A549 (cell line): ENCODE data around the gene GBE1.

Experiments used
- CHD4 ChIP-seq: fragments of 200-600 bp; sonication (generic); IDR thresholded peaks from 2 replicates; pipeline ENCODE4 v1.6.1; 2016; ENCODE audit warnings: antibody characterized with exemption, mild to moderate bottlenecking, borderline replicate concordance
- MAZ ChIP-seq: fragments of 150-350 bp; IDR thresholded peaks from 2 replicates; pipeline ENCODE4 v1.6.1; 2014; ENCODE audit warnings: antibody characterized with exemption, low read depth, low read length, borderline replicate concordance
- PHF8 ChIP-seq: fragments of 200-600 bp; sonication (generic); IDR thresholded peaks from 2 replicates; pipeline ENCODE4 v1.6.1; 2016; ENCODE audit warnings: low read depth, mild to moderate bottlenecking, antibody characterized with exemption, moderate library complexity, borderline replicate concordance
- POLR2A ChIP-seq: IDR thresholded peaks from 2 replicates; pipeline ENCODE4 v1.6.1; 2012; ENCODE audit warnings: mild to moderate bottlenecking, low read length
- TF ChIP-seq, protein P1 (sequence below): IDR thresholded peaks from 2 replicates; pipeline ENCODE4 v1.6.1; 2012
- TF ChIP-seq, protein P2 (sequence below): fragments of >200 bp; sonication (Bioruptor Twin); formaldehyde crosslinking; IDR thresholded peaks from 3 replicates; pipeline ENCODE4 v1.5.1; 2016

DNA sequence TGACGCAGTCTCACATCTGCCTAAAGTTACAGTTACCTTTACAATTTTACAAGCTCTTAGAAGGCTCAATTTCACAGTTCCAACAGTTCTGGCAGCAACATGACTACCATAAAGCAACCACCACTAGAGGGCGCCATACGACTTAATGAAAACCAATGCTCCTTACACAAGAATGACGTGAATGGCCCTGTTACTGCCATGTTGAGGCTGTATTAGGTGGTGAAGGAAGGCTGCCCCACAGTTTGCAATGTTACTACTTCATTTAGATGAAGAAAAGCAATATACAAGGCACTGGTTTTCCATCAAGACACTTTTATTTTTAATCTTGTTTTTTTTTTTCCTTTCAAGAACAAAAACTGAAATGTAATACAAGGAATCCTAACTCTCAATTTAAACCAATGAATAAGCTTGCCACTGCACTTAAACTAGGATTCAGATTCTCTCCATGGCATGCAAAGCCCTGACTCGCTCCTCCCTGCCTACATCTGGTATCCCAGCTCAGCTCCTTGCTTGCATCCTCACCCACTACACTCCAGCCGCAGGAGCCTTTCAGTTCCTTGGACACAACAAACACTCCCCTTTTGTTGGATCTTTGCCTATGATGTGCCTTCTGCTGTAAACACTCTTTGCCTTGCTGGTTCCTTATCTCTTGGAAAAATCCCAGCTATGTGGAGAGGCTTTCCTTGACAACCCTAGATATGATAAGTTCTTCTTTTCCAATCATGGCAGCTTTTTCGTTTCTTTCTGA, 270.7 kb downstream of the GBE1 start:
- TF ChIP-seq MAZ, result no peak
- TF ChIP-seq, protein P1, sequence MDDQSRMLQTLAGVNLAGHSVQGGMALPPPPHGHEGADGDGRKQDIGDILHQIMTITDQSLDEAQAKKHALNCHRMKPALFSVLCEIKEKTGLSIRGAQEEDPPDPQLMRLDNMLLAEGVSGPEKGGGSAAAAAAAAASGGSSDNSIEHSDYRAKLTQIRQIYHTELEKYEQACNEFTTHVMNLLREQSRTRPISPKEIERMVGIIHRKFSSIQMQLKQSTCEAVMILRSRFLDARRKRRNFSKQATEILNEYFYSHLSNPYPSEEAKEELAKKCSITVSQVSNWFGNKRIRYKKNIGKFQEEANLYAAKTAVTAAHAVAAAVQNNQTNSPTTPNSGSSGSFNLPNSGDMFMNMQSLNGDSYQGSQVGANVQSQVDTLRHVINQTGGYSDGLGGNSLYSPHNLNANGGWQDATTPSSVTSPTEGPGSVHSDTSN, result no peak
- TF ChIP-seq, protein P2, sequence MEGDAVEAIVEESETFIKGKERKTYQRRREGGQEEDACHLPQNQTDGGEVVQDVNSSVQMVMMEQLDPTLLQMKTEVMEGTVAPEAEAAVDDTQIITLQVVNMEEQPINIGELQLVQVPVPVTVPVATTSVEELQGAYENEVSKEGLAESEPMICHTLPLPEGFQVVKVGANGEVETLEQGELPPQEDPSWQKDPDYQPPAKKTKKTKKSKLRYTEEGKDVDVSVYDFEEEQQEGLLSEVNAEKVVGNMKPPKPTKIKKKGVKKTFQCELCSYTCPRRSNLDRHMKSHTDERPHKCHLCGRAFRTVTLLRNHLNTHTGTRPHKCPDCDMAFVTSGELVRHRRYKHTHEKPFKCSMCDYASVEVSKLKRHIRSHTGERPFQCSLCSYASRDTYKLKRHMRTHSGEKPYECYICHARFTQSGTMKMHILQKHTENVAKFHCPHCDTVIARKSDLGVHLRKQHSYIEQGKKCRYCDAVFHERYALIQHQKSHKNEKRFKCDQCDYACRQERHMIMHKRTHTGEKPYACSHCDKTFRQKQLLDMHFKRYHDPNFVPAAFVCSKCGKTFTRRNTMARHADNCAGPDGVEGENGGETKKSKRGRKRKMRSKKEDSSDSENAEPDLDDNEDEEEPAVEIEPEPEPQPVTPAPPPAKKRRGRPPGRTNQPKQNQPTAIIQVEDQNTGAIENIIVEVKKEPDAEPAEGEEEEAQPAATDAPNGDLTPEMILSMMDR, result peak; percentile 57
- TF ChIP-seq CHD4, result no peak
- no peak for TF ChIP-seq PHF8
- TF ChIP-seq POLR2A, result no peak
